WTC11 (cell line): ENCODE measurements around the gene ENTR1.

Experiments used
- KAT7 ChIP-seq: sonication (generic); formaldehyde crosslinking; IDR thresholded peaks from 2 replicates; pipeline ENCODE4 v1.8.1; 2023; ENCODE audit warnings: missing genetic modification reagents, mild to moderate bottlenecking, borderline replicate concordance
- RELA ChIP-seq: sonication (generic); formaldehyde crosslinking; IDR thresholded peaks from 2 replicates; pipeline ENCODE4 v1.8.1; 2022; ENCODE audit warnings: missing genetic modification reagents, mild to moderate bottlenecking, borderline replicate concordance
- SP1 ChIP-seq: sonication (generic); formaldehyde crosslinking; conservative IDR thresholded peaks from 2 replicates; pipeline ENCODE4 v1.8.1; 2022; ENCODE audit warnings: missing genetic modification reagents
- TCF7 ChIP-seq: sonication (generic); formaldehyde crosslinking; IDR thresholded peaks from 2 replicates; pipeline ENCODE4 v1.8.0; 2022; ENCODE audit warnings: mild to moderate bottlenecking, low read depth, missing genetic modification reagents, moderate library complexity
- ZNF317 ChIP-seq: sonication (generic); formaldehyde crosslinking; IDR thresholded peaks from 2 replicates; pipeline ENCODE4 v1.8.1; 2023; ENCODE audit warnings: low read depth, mild to moderate bottlenecking, moderate library complexity, missing genetic modification reagents, borderline replicate concordance
- TF ChIP-seq, protein P1 (sequence below): sonication (generic); formaldehyde crosslinking; conservative IDR thresholded peaks from 2 replicates; pipeline ENCODE4 v1.8.1; 2022; ENCODE audit warnings: mild to moderate bottlenecking, missing genetic modification reagents
- TF ChIP-seq, protein P2 (sequence below): sonication (generic); formaldehyde crosslinking; IDR thresholded peaks from 2 replicates; pipeline ENCODE4 v1.8.0; 2022; ENCODE audit warnings: mild to moderate bottlenecking, missing genetic modification reagents
- TF ChIP-seq, protein P3 (sequence below): sonication (generic); formaldehyde crosslinking; IDR thresholded peaks from 2 replicates; pipeline ENCODE4 v1.8.1; 2023; ENCODE audit warnings: mild to moderate bottlenecking, missing genetic modification reagents
- TF ChIP-seq, protein P4 (sequence below): fragments of 200-600 bp; IDR thresholded peaks from 2 replicates; pipeline ENCODE4 v1.8.0; 2022; ENCODE audit warnings: antibody characterized with exemption

DNA sequence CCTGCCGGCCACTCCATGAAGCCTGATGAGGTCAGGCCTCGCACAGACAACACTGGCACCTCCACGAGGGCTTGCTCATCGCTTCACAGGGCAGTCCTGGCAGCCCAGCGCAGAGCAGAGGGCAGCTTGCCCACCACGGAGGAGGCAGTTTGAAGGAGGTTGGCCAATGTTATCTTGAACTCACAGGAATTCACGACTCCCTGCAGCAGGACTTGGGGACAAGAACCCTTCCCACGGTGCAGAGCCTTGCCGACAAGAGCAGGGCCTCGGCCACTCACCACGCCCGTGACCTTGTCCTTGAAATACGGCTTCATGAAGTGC lies 15.4 kb downstream of the ENTR1 start:
- TF ChIP-seq, protein P1, sequence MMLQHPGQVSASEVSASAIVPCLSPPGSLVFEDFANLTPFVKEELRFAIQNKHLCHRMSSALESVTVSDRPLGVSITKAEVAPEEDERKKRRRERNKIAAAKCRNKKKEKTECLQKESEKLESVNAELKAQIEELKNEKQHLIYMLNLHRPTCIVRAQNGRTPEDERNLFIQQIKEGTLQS (CRISPR knock-in tag) = no peak
- TF ChIP-seq ZNF317 (CRISPR knock-in tag) (no peak), RELA (CRISPR knock-in tag) (no peak), KAT7 (CRISPR knock-in tag) (no peak), SP1 (no peak), TCF7 (CRISPR knock-in tag) (no peak)
- TF ChIP-seq, protein P2, sequence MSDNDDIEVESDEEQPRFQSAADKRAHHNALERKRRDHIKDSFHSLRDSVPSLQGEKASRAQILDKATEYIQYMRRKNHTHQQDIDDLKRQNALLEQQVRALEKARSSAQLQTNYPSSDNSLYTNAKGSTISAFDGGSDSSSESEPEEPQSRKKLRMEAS (CRISPR knock-in tag) = no peak
- TF ChIP-seq, protein P3, sequence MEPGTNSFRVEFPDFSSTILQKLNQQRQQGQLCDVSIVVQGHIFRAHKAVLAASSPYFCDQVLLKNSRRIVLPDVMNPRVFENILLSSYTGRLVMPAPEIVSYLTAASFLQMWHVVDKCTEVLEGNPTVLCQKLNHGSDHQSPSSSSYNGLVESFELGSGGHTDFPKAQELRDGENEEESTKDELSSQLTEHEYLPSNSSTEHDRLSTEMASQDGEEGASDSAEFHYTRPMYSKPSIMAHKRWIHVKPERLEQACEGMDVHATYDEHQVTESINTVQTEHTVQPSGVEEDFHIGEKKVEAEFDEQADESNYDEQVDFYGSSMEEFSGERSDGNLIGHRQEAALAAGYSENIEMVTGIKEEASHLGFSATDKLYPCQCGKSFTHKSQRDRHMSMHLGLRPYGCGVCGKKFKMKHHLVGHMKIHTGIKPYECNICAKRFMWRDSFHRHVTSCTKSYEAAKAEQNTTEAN (CRISPR knock-in tag) = no peak
- TF ChIP-seq, protein P4, sequence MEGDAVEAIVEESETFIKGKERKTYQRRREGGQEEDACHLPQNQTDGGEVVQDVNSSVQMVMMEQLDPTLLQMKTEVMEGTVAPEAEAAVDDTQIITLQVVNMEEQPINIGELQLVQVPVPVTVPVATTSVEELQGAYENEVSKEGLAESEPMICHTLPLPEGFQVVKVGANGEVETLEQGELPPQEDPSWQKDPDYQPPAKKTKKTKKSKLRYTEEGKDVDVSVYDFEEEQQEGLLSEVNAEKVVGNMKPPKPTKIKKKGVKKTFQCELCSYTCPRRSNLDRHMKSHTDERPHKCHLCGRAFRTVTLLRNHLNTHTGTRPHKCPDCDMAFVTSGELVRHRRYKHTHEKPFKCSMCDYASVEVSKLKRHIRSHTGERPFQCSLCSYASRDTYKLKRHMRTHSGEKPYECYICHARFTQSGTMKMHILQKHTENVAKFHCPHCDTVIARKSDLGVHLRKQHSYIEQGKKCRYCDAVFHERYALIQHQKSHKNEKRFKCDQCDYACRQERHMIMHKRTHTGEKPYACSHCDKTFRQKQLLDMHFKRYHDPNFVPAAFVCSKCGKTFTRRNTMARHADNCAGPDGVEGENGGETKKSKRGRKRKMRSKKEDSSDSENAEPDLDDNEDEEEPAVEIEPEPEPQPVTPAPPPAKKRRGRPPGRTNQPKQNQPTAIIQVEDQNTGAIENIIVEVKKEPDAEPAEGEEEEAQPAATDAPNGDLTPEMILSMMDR = no peak
